ENCODE data around the gene DNM3. TPM values are rescaled to one million over a fixed set of nuclear protein-coding genes. Genes with fewer than 3 reads are reported as not detected.
A peak's percentile ranks its signal among the peaks of the same experiment; 100 is the strongest.

The DNM3 gene
- total RNA-seq, 1 experiment from 2014 or later, result 1.7 TPM

- DNase-seq (ENCODE audit: low read depth), result no peak
Measured at GRCh38 chr1:172238158-172238557, 396.9 kb downstream of the DNM3 start.

- no peak for DNase-seq (ENCODE audit: low read depth)
Measured at GRCh38 chr1:172238965-172239364, 397.7 kb downstream of the DNM3 start.

GRCh38 chr1:172239901-172240300 lies 398.6 kb downstream of the DNM3 start:
- DNase-seq (ENCODE audit: low read depth), result no peak

DNA sequence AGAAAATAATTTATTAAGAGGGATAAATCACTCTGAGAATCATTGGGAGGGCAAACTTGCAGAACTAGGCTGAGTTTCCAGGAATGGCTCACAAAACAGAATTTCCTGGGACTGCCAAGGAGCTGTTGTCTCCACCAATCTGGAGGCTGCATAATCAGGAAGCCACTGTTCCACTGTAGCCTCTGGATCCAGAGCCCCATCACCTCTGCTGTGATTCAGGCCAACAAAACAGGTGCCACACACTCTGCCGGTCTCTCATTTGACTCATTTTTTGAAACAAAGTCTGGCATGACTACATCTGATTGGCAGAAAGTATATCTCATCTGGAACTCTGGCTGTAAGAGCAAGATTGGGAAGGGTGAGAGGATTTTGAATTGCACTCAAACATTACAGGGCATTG lies 400.2 kb downstream of the DNM3 start:
- DNase-seq (ENCODE audit: low read depth), result no peak

- no peak for DNase-seq (ENCODE audit: low read depth)
Measured at GRCh38 chr1:172244865-172245264, 403.6 kb downstream of the DNM3 start.

DNA sequence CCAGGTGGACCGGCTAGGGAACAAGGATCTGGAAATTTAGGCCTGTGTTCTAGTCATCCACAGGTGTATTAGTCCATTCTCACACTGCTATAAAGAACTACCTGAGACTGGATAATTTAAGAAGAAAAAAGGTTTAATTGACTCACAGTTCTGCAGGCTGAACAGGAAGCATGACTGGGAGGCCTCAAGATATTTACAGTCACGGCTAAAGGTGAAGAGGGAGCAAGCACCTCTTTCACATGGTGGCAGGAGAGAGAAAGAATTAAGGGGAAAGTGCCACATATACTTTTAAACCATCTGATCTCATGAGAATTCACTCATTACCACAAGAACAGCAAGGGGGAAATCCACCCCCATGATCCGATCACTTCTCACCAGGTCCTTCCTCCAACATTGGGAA lies 404.5 kb downstream of the DNM3 start:
- no peak for DNase-seq (ENCODE audit: low read depth)

DNA sequence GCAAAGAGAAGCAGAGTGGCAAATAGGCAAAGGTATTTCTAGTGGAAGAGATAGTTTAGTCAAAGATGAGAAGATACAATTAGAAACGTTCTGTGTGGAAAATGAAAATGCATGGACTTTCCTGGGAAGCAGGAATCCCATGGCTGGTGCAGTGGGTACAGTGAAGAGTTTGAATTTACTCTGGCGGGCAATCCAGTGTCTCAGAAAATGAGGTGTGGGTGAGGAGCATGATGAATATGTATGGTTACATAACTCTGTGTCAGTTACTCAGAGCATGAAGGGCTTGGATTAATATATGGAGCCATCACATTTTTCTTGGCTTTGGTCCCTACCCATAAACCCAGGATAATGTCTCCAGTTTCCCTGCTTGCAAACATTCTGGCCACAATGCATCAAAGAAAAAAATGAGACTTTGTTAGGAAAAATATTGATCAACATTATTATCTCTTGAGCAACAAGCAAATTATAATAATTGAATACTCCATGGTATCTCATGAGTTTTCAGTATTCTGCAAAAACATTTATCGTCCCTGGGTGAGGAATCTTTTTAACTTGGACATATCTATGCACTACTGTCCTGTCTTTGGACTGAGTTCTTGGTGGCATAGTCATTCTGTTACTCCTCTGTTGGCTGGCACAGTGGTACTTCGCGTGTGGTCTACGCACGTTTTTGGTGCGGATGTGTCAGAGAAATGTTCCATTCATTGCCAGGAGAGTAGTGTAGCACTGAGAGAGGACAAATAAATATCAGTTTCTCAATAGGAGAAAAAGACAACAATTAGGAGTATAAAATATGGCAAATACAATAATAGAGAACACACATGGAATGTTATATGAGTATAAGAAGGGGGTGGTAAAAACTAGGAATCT lies 405.5 kb downstream of the DNM3 start:
- peak; percentile 35 for DNase-seq (ENCODE audit: low read depth)

DNA sequence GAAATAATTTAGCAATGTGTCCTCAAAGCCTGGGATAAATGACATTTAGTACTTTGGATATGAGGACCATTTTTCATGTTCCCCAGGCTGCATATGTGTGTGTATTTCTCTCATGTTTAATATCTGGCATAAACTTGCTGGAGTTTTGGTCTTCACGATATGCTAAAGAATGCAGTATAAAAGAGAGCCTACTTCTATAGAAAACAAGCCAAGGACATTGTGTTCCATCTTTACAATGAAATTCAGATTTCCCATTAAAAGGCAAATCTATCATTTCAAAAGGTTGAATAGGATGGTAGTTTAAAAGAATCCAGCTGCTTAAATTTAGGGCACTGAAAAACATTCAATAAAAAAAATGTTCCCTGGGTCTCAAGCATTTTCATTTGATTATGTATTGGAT lies 410.2 kb downstream of the DNM3 start:
- no peak for DNase-seq (ENCODE audit: low read depth)

DNA sequence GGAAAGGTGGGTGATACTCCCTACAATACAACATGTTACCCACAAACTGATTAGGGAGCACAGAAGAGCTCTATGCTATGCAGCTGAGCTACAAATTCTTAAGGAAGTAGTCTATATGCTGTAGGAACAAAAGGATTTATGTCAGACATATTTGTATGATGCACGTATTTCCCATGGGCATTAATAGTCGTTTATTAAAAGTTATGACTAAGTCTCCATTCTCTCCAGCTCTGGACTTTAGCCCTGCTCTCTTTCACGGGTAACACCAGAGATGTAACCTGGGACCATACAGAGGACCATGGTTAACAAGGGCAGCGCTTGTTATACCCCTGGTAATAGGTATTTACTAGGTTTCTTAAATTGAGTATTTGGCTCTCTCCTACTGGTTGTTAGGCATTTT lies 411.0 kb downstream of the DNM3 start:
- DNase-seq (ENCODE audit: low read depth), result no peak

DNA sequence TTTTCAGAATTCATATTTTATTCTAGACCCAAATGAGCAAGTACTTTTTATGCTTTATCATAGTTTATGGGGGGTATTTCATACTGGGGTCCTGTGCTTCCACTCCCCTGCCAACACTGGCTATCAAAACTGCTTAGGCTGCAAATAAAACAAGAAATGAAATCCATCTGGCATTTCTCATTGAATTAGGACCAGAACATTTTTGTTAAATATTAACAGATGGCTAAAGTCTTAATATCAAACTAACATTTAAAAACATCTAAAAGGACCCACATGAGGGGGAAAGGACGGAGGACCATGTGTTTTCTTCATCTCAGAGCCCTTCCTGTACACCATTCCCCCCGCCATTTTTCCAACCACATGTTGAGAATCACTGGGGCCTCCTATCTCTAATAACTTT lies 411.7 kb downstream of the DNM3 start:
- no peak for DNase-seq (ENCODE audit: low read depth)

DNA sequence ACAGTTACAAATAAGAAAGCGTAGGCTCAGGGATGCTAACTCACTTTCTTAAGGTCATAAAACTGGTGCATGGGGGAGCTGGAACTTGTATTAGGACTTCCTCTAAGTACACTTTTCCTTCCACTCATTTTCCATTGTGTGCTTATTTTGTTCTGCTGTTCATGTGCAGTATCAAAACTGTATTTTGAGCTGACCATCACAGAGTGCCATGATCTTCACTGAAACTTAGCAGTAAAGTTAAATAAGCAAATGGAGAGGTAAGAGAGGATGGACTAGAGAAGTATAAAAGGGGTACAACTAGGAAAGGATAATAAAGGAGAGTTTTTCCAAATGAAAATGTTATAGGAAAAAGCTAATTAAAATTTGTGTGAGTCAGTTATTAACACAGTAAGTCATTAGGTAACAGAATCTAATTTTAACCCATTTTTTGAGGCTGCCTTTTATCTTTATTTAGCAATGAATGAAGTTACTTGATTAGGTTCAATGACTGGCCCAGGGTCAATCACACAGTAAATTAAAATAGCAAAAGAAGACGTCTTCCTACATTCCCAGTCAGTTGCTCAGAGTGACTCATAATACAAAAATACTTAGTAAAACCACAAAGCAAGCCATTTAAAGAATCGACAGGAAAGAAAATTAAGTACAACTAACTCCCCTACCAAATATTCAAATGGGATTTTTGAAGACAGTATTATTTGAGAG lies 413.4 kb downstream of the DNM3 start:
- peak; percentile 93 for DNase-seq (ENCODE audit: low read depth)

DNA sequence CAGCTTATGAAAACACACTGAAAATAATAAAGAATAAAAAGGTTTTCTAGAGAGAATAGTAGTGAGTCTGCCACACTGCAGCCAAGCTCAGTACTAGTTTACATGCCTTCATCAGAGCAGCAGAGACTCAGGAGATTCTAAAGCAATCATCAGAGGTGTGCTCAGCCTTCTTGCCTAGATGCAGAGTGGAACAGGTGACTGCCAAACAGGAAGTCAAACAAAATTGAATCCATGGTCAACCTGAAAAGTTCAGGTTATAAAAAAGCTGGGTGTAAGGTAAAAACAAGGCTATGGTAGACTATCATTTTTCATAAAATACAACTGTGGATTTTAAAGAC lies 413.9 kb downstream of the DNM3 start:
- DNase-seq (ENCODE audit: low read depth), result no peak

DNA sequence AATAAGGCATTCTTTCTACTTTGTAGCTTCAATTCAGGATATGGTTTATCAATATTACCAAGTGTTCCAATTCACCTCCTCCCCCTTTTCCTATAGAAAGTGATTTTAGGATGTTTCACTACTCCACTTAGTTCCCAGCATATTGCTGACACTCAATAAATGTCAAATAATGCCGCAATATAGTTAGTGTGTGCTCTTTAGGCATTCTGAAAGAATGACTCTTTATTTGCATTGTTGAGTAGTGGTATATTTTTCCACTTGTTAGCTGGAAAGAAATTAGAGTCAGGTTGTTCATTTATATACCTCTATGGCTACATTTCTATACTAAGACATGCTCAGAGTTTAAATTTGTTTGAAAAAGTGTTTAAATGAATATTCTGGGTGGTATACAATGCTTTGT lies 424.6 kb downstream of the DNM3 start:
- no peak for DNase-seq (ENCODE audit: low read depth)

- DNase-seq (ENCODE audit: low read depth), result no peak
Measured at GRCh38 chr1:172266528-172267174, 425.4 kb downstream of the DNM3 start.

DNA sequence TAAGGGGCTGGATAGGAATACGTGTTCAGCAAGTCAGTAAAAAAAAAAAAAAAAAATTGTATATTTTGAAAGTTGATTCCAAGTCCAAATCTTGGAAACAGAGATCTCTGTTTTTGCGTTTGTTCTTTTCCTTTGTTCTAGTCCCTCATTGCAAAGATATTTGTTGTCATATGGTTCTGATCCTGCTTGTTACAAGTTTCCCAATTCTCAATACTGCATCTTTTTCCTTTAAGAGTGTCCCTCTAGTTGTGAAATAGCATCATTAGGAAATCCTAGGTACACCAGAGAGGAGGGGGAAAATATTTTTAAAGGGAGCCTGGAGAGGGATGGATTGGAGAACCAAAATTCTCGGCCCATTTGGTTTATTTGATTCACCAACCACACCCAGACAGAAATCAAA lies 426.9 kb downstream of the DNM3 start:
- DNase-seq (ENCODE audit: low read depth), result no peak

DNA sequence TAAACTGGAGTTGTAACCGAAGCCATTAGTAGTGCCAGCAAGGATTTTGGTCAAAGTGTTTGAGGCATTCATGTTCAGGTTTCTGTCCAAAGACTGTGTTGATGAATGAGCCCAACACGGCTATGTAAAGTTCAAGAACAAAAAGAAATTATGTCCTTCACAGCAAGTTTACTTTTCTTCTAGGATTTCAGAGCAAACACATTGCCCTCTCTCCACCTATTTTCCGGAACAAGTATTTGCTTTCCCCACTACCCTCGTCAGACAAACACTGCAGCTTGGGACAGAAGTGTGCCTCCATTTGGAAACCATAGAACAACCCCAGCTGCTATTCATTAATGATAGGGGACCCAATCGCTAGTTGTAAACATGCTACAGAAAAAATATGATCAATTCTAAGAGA lies 427.8 kb downstream of the DNM3 start:
- no peak for DNase-seq (ENCODE audit: low read depth)

GRCh38 chr1:172269644-172270043 lies 428.3 kb downstream of the DNM3 start:
- DNase-seq (ENCODE audit: low read depth), result peak; percentile 26

DNA sequence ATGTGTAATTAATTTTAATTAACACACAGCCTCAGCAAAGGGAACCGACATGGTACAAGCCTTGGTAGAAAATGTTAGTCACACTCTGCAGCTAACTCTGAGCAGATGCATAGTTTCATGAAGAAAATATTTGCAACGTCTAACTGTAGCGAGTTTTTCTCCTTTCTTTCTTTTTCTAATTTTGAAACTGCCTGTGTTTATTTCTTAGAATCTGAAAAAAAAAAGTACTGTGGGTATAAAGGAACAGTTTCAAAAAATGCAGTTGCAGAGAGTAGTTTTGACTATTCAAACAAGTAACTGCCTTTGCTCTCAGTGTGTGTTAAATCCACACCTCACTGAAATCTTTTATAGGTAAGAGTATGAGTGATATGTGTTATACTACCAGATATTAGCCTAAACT lies 429.3 kb downstream of the DNM3 start:
- peak; percentile 37 for DNase-seq (ENCODE audit: low read depth)

GRCh38 chr1:172272087-172272486 lies 430.8 kb downstream of the DNM3 start:
- no peak for DNase-seq (ENCODE audit: low read depth)

- DNase-seq (ENCODE audit: low read depth), result no peak
Measured at GRCh38 chr1:172273647-172274396, 432.5 kb downstream of the DNM3 start.

- no peak for DNase-seq (ENCODE audit: low read depth)
Measured at GRCh38 chr1:172275478-172275877, 434.2 kb downstream of the DNM3 start.

GRCh38 chr1:172276120-172276818 lies 435.0 kb downstream of the DNM3 start:
- DNase-seq (ENCODE audit: low read depth), result no peak
